HG03439 (cell line): ENCODE data around the gene KLF2.

Experiments used
- ATAC-seq: cut with Tn5 transposase; IDR thresholded peaks from one replicate; pipeline ENCODE4 v1.9.1; 2021; ENCODE audit warnings: mild to moderate bottlenecking, moderate library complexity; ENCODE audit not compliant: unreplicated experiment

Gene KLF2

DNA sequence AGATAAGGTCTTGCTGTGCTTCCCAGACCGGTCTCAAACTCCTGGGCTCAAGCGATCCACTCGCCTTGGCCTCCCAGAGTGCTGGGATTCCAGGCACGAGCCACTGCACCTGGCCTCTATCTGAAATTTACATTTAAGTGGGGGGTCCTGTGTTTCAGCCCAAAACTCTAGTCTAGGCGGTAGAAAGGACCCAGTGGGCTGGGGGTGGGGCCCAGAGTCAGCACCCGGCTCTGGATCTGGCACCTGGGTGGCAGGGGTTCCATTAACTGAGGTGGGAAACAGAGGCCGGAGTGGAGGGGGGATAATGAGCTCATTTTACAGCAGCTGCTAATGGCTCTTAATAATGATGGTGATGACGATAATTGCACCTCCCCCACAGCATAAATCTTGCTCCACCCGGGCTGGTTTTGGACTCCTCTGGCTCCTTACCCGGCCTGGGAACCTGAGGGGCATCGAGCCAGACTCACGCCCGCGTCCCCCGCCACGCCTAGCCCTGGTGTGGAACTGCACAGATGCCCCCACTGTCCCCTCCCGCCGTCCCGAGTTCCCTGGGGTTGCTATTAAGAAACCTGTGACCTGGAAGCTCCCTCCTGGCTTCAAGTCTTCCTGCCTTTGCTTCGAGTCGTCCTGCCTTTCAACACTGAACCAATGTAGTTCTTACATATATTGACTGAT lies 17.8 kb upstream of the KLF2 start:
- no peak for ATAC-seq

- no peak for ATAC-seq
Observed at GRCh38 chr19:16308081-16308480, 16.5 kb upstream of the KLF2 start.

DNA sequence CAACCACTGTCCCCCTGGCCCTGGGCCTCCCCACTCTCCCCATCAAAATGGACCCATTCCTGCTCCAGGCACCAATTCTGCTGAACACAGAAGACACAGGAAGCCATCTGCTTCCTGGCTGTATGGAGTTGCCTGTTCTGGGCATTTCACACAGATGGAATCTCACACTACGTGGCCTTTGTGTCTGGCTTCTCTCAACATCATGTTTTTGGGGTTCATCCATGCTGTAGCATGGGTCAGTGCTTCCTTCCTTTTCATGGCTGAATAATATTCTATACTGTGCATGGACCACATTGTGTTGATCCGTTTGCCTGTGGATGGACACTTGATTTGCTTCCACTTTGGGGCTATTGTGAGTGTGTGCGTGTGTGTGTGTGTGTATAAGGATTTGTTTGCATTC lies 15.0 kb upstream of the KLF2 start:
- no peak for ATAC-seq

DNA sequence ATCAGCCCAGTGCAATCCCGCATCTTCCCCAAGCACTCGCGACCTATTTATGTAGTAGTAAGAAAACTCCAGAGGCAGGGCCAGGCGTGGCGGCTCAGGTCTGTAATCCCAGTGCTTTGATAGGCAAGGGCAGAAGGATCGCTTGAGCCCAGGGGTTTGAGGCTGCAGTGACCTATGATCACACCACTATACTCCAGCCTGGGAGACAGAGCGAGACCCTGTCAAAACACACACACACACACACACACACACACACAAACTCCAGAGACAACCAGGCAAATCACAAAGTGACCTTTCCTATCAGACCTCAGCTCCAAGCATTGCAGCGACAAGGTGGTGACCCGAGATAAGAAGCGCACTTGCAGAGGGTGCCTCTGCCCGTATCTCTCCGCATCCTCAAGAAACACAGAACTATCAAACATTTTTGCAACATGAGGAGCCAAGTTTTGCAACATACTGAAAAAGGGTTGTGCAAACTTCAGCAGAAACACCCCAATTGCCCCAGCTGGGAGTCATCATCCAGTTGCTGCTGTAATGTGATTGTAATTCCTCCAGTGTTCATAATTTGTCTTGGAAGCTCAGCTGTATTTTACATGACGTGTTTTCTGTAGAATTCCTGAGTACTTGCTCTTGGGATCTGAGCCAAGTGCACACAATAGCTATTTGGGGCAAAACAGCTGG lies 8.7 kb upstream of the KLF2 start:
- ATAC-seq, result no peak

DNA sequence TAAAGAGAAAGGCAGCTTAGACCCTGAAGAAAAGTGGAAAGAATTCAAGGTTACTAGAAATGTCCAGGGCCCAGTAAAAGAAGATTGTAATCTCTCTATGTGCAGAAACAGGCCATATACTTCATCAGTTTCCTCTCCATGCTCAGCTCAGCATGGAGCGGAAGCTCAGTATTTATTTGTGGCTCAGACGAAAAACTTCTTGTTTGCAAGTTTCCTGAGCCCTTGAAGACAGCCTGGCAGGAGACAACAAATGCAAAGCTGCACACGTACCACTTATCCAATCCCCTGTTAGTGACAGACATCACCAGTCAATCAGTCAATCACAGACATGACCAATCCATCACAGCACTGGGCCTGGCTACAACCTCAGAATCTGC lies 8.1 kb upstream of the KLF2 start:
- ATAC-seq, result no peak

DNA sequence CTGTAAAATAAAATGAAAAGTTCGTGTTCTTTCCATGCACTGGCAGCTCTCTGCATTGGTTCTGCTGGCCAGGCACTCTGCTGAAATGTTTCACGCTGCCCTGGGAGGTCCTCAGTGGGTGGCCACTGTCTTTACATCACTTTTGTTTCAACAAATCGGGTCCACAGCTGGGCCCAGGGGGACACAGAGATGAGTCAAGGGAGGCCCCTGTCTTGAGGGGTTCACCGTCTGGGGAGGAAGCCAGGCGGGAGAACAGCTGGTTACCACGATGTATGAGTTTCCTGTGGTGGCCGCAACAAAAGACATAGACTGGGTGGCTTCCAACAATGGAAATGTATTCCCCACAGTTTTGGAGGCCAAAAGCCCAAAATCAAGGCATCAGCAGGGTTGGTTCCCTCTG lies 5.1 kb upstream of the KLF2 start:
- ATAC-seq, result no peak

DNA sequence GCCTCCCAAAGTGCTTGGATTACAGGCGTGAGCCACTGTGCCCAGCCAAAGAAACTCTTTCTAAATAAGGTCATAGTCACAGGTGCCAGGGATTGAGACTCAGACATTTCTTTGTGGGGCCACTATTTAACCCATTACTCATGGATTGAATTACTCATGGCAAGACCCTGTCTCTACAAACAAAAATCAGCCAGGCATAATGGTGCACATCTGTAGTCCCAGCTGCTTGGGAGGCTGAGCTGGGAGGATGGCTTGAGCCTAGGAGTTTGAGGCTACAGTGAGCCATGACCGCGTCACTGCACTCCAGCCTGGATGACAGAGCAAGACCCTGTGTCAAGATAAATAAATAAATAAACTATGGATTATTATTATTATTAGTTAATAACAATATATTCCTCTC lies 3.6 kb upstream of the KLF2 start:
- no peak for ATAC-seq

DNA sequence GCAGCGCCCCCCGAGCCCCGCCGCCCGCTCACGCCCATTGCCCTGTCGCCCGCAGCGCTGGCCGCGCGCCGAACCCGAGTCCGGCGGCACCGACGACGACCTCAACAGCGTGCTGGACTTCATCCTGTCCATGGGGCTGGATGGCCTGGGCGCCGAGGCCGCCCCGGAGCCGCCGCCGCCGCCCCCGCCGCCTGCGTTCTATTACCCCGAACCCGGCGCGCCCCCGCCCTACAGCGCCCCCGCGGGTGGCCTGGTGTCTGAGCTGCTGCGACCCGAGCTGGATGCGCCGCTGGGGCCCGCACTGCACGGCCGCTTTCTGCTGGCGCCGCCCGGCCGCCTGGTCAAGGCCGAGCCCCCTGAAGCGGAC lies 518 bp downstream of the KLF2 start:
- peak; percentile 15 for ATAC-seq

DNA sequence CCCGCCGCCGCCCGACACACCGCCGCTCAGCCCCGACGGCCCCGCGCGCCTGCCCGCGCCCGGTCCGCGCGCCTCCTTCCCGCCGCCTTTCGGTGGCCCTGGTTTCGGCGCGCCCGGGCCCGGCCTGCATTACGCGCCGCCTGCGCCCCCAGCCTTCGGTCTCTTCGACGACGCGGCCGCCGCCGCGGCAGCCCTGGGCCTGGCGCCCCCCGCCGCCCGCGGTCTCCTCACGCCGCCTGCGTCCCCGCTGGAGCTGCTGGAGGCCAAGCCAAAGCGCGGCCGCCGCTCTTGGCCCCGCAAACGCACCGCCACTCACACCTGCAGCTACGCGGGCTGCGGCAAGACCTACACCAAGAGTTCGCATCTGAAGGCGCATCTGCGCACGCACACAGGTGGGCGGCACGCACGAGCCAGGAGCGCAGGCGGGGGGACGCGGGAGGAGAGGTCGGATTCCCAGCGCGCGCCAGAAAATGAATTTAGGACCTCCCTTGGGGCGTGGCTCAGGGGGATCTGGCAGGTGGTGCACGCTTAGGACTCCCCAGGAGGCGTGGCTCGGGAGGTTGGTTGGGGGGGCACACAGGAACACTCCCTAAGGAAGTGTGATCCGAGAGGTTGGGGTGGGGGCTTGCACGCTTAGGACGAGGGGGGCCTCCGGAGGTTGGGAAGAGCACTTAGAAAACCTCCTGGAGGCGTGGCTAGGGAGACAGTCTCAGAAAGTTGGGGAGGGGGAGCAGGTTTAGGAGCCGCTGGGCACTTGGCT lies 1.2 kb downstream of the KLF2 start:
- ATAC-seq, result no peak

DNA sequence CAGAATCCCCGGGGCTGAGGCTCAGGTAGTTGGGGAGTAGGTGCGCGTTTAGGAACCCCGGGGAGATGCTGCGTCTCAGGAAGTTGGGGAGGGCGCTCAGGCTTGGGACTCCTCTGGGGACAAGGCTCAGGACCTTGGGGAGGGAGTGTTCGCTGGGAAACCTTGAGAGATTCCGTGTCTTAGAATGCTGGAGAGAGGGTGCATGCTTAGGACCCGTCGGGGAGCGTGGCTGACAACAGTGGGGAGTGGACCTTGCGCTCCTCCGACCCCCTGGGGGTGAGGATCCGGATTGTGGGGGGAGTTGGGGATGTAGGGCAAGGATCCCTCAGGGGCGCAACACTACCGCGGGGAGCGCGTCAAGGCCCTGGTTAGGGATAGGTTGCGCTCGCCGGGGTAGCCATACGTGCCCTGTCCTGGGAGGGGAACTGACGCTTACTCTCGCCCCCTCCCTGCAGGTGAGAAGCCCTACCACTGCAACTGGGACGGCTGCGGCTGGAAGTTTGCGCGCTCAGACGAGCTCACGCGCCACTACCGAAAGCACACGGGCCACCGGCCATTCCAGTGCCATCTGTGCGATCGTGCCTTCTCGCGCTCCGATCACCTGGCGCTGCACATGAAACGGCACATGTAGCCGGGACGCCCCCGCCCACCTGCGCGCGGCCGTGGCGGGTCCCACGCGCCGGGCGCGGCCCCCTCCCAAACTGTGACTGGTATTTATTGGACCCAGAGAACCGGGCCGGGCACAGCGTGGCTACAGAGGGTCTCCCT lies 2.0 kb downstream of the KLF2 start:
- no peak for ATAC-seq

GRCh38 chr19:16327169-16327475 lies 2.5 kb downstream of the KLF2 start:
- ATAC-seq, result no peak

DNA sequence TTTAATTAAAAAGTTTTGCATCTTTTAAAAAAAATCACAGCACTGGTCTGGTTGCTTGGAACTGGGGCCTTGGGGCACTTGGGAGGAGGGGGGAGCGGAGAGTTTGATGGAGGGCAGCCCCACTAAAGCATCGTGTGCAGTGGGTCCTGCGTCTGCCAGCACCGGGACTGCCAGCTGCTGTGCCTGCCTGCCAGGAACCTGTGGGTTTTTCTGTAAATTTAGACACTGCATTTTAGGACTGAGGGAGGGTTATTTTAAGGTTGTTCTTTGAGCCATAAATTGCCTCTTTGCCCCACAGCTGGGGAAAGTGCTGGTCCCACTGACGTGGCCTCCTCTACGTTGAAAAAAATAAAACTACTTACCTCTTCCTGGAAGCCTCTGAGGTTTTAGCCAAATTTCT lies 2.9 kb downstream of the KLF2 start:
- ATAC-seq, result no peak

GRCh38 chr19:16327911-16328823 lies 3.5 kb downstream of the KLF2 start:
- no peak for ATAC-seq

DNA sequence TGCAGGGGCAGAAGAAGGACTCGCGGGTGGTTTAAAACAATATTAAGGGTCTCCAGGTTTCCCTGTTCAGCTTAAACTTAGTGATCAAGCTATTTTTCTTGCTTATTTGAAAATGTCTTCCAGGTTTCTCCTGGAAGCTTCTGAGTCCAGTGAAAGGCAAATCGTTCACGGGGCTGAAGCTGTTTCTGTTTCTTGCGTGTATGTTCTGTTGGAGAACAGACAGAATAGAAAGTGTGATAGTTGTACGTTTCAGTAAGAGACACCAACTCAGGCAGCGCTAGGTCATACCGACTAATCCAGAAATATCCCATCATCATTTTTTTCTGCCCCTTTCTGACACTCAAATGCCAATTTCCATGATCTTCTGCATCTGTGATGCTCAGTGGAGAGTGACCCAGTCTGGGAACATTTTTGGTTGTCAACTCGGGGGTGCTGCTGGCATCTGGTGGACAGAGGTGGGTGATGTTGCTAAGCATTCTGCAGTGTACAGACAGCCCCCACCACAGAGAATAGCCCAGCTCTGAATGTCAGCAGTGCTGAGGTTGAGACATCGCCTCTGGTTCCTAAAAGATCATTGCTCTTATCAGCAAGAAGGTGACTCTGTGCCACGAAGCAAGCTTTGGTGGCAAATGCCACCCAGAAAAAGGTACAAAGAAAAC lies 4.3 kb downstream of the KLF2 start:
- no peak for ATAC-seq

DNA sequence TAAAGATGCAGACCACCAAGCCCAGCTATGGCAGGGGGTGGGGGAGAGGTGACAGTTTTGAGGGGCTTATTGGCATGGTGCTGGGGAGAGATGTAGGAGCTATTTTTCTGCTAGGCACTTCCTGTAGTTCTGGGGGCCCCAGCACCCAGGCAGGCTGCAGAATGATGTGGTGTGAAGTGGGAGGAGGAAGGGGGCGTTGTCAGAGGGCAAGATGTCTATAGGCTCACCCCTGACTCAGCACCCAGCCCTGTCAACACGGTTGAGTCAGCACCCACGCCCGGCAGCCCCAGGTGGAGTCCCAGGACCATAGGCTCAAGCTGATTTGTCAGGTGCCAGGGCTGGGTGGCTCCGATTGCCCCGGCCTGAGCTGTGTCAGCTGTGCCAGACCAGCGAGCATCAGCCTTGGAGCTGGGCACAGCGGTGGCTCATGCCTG lies 5.8 kb downstream of the KLF2 start:
- peak; percentile 59 for ATAC-seq

DNA sequence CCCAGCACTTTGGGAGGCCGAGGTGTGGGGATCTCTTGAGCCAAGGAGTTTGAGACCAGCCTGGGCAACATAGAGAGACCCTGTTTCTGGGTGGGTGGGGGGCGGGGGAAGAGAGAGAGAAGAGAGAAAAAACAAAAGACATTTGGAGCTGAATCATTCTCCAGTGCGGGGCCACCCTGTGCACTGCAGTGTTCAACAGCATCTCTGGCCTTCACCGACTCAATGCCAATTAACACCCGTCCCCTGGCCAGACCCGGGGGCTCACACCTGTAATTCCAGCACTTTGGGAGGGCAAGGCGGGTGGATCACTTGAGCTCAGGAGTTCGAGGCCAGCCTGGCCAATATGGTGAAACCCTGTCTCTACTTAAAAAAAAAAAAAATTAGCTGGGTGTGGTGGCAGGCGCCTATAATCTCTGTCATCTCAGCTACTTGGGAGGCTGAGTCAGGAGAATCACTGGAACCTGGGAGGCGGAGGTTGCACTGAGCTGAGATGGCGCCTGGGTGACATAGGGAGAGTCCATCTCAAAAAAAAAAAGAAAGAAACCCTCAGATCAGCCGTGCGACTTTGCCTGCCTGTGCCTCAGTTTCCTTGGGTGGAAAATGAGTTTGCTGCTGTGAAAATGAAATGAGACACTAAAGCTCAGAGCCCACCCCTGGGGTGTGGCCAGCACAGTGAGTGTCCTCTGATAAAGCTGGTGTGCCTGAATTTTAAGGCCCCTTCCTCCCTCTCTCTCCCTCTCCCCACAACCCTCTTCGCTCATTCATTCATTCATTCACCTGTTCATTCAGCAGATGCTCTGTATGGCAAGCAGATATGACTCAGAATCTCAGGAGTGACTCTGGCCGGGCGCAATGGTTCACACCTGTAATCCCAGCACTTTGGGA lies 6.4 kb downstream of the KLF2 start:
- ATAC-seq, result no peak

DNA sequence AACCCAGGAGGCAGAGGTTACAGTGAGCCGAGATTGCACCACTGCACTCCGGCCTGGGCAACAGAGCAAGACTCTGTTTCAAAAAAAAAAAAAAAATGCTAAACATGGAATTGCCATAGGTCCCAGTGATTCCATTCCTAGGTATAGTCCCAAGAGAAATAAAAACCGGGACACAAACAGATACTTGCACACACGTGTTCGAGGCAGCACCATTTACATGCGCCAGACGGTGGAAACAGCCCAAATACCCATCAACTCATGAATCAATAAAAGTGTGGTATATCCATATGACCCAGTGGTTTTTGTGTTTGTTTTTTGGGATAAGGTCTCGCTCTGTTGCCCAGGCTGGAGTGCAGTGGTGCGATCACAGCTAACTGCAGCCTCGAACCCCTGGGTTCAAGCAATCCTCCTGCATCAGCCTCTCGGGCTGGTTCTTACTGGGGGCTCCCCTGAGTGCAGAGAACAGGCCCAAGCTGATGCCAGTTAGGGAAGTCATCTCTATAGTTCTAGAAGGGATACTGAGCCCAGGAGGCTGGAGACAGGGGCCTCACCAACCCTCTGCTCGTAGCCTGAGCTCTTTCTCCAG lies 8.5 kb downstream of the KLF2 start:
- ATAC-seq, result no peak

DNA sequence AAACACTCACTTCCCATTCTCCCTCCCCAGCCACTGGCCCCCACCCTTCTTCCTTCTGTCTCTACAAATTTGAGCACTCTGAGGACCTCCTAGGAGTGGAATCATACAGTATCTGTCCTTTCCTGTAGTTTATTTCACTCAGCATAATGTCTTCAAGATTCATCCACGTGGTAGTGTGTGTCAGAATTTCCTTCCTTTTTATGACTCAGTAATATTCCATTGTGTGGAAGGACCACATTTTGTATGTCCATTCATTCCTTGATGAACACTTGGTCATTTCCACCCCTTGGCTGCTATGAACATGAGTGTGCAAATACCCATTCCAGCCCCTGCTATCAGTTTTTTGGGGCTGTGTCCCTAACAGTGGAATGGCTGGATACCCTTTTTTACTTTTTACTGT lies 9.8 kb downstream of the KLF2 start:
- ATAC-seq, result no peak

DNA sequence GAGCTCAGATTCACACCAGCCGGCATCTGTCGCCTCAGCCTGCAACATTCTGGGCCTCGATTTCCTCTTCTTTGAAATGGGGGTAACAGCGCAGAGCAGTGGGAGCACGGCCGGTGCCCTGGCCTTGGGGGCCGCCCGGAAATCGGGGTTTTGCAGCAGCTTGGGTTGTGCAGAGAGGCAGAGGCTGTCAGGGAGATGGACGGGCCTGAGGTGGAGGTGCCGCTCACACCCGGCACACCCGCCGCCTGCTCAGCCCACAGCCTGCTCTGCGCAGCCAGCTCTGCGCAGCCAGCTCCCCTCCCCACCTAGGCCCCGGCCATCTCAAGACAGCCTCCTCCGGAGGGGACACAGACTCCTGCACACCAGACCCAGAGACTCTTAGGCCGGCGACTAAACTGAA lies 10.6 kb downstream of the KLF2 start:
- ATAC-seq, result no peak
